Activated T-helper 1 cell treated with anti-CD3 and anti-CD28 coated beads, Interleukin-2, amount 50 U/mL, for 16 hours (primary cell): ENCODE measurements around the gene ICE1.
A peak's percentile ranks its signal among the peaks of the same experiment; 100 is the strongest.
"Not testable (repeated sequence)": the region's sequence is repeated elsewhere in the genome, so short reads cannot be mapped to it uniquely, and the experiment has no call there.

Experiments used
- DNase-seq, 2 donors: peaks; one replicate each; pipeline ENCODE4 v3.0.0-alpha.2; 2020; ENCODE audit warnings: low read depth in 1 of 2, low spot score in 1 of 2

Gene ICE1

DNA sequence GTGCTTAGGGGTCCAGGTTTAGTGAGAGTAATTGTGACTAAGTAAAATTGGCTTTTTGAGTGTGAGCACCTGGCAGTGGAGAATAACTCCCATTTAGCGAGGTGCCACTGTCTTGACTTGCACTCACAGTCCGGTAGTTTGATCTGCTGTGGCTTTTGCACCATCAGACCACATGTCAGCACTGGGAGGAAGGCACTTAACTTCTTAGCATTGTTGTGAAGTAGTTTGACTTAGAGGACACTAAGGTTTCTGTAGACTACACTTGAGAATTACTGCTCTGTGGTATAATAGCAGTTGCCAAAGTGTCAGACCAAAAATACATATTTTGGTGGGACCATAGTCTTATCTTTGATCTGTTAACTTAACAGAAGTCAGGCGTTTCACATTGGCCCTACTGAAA is 63.6 kb downstream of the ICE1 start:
- no peak for DNase-seq

- no peak for DNase-seq
Observed at GRCh38 chr5:5487585-5488360, 65.3 kb downstream of the ICE1 start.

DNA sequence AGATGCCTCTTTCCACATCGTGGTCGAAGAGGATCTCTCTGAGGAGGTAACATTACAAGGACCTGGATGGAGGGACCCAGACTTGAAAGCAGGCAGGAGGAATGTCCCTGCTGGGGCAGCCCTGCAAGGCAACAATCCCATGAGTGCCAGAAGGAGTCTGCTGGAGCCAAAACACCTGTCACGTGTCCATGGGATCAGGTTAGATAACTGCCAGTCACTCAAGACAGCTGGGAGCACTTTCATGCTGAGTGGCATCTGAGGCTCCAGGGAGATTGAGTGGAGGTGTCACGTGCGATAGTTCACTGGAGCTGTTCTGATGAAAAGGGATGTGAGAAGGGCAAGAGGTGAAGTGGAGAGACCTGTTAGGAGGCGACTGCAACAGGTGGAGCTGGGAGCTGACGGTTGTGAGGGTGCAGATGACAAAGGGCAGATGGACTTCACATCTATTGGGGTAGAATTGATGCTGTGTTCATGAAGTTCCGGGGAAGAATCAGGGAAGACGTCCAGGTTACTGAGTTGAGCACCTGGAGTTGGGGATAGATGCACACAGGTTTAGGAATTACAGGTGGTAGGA is 68.4 kb downstream of the ICE1 start:
- DNase-seq, result no peak

DNA sequence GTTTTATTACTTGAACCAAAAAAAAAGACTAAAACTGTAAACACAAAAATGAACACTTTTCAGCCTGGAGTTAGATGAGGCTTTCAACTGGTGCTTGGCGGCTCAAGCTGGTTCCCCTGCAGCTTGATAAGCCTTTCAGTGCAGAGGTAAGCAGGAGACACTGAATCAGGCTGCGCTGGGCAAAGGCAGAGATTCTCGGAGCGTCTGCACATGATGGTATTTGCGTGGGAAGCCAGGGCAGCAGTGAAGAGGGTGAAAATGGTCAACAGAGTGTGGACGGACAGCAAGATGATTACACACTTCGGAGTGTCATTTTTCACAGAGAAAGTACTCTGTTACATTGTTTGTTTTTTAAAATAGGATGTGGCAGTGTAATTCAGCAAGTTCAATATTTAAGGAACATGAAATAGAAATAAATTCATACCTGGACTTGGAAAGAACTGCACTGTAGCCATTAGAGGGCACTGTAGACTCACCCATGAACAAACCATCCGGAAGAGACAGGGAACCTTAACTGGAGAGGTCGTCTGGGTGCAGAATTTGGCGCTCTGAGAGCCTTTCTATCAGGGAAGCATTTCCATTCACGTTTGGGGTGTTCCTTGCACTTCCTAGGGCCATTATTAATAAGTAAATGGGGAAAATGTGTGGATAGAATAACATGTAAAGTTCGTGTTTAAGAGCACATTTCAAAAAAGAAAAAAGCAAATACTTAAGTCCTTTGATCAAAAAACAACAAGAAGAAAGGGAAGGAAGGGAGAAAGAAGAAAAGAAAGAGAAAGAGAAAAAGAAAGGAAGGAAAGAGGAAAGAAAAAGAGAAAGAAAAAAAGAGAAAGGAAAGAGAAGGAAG is 69.8 kb downstream of the ICE1 start:
- no peak for DNase-seq

DNA sequence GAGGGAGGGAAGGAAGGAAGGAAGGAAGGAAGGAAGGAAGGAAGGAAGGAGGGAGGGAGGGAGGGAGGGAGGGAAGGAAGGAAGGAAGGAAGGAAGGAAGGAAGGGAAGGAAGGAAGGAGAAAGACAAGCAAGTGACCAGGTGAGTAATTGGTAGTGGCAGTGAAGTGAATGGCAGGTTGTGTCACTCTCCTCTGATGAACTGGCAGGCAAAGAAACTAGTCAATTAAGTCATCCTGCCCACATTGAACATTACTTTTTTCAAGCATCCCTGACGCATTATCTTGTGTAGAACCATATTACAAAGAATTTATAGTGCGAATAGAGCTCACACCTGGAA is 70.4 kb downstream of the ICE1 start:
- not testable (repeated sequence) for DNase-seq

- peak; percentile 68 to 70 for DNase-seq
Observed at GRCh38 chr5:5494489-5495402, 72.3 kb downstream of the ICE1 start.

DNA sequence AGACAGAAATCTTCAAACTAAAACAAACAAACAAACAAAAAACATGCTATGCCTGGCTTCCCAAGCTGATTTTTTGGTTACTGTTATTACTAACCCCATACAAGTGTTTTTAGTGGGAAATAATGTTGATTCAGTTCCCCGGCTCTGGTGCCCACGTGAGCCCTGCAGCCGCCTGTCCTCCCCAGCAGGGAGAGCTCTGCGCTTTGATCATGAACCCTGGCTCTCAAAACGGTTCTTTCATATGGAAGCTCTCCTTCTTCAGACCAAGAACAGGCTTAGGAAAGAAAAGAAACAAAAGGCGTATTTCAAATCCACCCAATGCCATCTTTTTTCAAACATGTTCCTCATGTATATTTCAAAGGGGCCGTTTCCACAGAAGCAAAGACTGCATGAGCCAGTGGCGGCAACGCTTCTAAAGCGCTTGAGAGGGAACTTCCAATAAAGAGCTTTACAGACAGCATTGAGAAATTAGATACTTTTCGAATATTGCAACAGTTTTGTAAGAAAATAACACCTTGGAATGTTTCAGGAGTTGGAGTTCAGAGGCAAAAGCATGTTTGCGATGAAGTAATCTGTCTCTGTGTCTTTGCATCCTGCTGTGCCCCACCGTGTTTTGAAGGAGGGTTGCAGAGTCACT is 74.8 kb downstream of the ICE1 start:
- no peak for DNase-seq

DNA sequence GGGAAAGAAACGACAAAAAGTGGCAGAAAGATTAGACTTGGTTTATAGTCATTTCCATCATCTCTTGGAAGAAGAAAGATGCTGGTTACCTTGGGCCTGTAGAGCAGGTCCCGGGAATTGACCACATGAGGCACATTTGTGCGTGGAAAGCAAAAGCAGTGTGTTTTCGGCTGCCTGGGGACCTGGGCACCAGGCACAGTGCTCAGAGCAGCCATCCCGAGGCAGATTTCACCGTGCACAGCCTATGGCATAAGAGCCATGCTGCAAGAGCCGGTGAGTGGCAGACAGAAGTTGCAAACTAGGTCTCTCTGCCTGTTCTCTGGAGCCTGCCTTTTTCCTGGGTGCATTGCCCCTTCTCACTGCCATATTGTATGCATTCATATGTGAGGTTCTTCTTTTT is 77.0 kb downstream of the ICE1 start:
- DNase-seq, result no peak

GRCh38 chr5:5504325-5504724 is 81.8 kb downstream of the ICE1 start:
- no peak for DNase-seq

DNA sequence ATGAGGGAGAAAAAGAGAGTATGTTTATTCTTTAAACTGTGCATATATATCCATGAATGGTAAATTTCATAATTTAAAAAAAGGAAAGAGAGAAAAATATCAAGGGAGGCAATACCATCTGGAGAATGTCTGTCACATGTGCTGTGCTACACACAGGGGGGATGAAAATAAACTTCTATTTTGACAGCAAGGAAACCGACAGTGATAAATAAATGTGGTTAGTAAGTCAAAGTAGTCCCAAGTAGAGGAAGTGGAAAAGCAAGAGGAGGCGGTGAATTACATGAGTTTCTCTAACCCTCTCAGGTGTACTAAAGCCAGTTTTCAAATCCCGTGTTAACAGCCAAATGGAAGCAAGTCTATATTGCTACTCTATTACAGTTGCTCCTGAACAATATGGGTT is 83.3 kb downstream of the ICE1 start:
- no peak for DNase-seq

DNA sequence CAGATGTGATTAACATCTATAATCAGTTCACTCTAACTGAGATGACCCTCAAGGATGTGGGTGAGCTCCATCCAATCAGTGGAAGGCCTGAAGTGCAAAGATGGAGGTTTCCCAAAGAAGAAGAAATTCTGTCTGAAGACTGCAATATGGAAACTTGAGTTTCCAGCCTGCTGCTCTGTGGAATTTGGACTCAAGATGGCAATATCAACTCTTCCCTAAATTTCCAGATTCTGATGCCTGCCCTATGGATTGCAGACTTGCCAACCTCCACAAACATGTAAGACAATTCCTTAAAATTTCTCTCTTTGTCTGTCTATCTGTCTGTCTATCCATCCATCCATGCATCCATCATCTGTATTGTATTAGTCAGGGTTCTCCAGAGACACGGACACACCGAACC is 85.9 kb downstream of the ICE1 start:
- DNase-seq, result no peak

- no peak for DNase-seq
Observed at GRCh38 chr5:5511904-5512416, 89.5 kb downstream of the ICE1 start.

DNA sequence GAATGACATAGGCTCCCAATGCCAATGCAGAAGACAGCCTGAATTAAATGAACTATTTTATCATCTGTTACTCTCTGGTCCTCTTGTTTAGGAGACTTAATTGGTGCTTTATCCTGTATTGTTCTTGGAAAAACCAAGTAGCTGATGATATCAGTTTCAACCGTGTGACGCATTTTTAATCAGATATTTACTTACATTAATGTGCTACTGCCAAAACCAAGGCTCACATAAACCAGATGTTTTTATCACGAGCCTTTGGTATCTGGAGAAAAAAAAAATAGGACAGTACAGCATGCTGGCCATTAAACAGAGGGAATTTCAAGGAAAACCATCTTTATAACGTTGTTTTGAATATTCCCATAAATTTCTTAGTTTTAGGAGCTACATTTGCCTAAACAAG is 90.1 kb downstream of the ICE1 start:
- no peak for DNase-seq

- DNase-seq, result not testable (repeated sequence)
Observed at GRCh38 chr5:5520622-5521021, 98.1 kb downstream of the ICE1 start.

GRCh38 chr5:5521029-5521428 is 98.6 kb downstream of the ICE1 start:
- DNase-seq, result no peak

DNA sequence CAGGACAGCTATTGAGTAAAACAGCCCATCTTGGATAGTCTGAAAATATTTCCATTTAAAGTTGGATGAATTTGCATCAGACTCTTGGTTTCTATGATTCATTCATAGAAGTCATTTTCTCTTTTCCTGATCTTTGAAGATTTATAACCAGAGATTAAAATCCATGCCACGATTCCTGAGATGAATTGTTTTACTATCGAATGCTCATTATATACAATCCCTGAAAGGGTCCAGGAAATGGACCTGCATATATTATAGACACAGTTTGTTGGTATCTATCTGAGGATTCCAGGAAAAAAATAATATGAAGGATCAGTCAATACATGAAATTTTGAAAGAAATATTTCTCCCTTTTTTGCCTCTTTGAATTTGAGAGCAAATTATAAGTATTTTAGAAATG is 99.0 kb downstream of the ICE1 start:
- no peak for DNase-seq

GRCh38 chr5:5522336-5522735 is 99.9 kb downstream of the ICE1 start:
- DNase-seq, result no peak

GRCh38 chr5:5523066-5523505 is 100.6 kb downstream of the ICE1 start:
- DNase-seq, result no peak

- no peak for DNase-seq
Observed at GRCh38 chr5:5524327-5524726, 101.8 kb downstream of the ICE1 start.

DNA sequence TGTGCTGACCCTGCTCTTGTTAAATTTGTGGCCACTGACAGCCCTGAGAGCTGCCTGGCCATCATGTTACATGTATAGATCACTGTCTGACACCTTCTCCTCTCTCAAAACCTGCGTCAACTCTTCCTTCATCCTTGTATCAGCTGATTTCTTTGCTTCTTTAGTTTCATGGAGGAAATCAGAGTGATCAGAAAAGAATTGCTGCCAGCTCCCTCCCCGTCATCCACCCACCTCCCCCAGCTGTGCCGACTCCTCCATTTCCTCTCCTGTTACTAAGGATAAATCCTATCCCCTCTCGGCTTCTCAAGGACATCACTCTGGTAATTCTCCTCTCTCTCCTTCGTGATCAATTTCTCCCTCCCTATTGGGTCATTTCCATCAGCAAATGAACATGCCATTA is 108.9 kb downstream of the ICE1 start:
- no peak for DNase-seq
